Chondrocyte (in vitro differentiated cells): ENCODE measurements around the gene CFAP70. TPM values are rescaled to one million over a fixed set of nuclear protein-coding genes. Genes with fewer than 3 reads are reported as not detected.

Experiments
- DNase-seq: peaks from one replicate; pipeline ENCODE4 v3.0.0; 2021; ENCODE audit warnings: mixed read lengths, low spot score
- H3K27ac Mint-ChIP-seq: one replicate; pipeline ENCODE4 v1.8.0; 2021; ENCODE audit warnings: mild to moderate bottlenecking, moderate library complexity, mixed read lengths; ENCODE audit not compliant: unreplicated experiment
- H3K27me3 Mint-ChIP-seq: 2 replicates; pipeline ENCODE4 v1.8.0; 2021; ENCODE audit warnings: low read depth, mixed read lengths
- H3K36me3 Mint-ChIP-seq: 2 replicates; pipeline ENCODE4 v1.8.0; 2021; ENCODE audit warnings: low read depth, mixed read lengths
- H3K4me1 Mint-ChIP-seq: 2 replicates; pipeline ENCODE4 v1.8.0; 2021; ENCODE audit warnings: low read depth, mild to moderate bottlenecking, mixed read lengths
- H3K4me3 Mint-ChIP-seq: one replicate; pipeline ENCODE4 v1.8.0; 2021; ENCODE audit warnings: mild to moderate bottlenecking, moderate library complexity, mixed read lengths; ENCODE audit not compliant: unreplicated experiment
- H3K9me3 Mint-ChIP-seq: 2 replicates; pipeline ENCODE4 v1.8.0; 2021; ENCODE audit warnings: low read depth, mixed read lengths
- total RNA-seq: library from RNA; stranded (reverse); gene quantifications from 3 replicates; pipeline ENCODE4 v1.2.1, GENCODE V29; 2021
- TF ChIP-seq, protein P1 (sequence below): fragments of 200-600 bp; sonication (generic); IDR thresholded peaks from 2 replicates; pipeline ENCODE4 v1.5.0; 2021; ENCODE audit warnings: antibody characterized with exemption, mild to moderate bottlenecking, moderate library complexity

Gene CFAP70
- total RNA-seq, 1 donor from 2014 or later: 0.42 TPM

DNA sequence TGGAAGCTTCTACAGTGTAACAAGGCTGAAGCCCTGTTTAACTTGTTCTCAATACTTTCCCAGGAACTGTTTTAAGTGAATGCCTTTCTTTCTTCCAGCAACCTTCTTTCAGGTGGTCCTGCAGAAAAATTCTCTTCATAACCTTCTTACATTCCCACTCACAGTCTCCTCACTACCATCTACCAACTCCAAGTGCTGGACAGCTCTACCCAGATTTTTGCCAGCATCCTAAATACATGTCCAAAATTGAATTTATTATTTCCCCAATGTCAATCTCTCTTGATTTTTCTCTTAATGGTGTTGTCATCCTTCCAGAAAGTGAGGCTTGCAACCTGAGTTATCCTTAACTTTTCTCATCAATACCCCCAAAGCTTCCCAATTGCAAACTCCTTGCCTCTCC, 48.2 kb downstream of the CFAP70 start:
- peaks cover 11% of the 10 kb centered on the region for H3K36me3 Mint-ChIP-seq
- TF ChIP-seq, protein P1, sequence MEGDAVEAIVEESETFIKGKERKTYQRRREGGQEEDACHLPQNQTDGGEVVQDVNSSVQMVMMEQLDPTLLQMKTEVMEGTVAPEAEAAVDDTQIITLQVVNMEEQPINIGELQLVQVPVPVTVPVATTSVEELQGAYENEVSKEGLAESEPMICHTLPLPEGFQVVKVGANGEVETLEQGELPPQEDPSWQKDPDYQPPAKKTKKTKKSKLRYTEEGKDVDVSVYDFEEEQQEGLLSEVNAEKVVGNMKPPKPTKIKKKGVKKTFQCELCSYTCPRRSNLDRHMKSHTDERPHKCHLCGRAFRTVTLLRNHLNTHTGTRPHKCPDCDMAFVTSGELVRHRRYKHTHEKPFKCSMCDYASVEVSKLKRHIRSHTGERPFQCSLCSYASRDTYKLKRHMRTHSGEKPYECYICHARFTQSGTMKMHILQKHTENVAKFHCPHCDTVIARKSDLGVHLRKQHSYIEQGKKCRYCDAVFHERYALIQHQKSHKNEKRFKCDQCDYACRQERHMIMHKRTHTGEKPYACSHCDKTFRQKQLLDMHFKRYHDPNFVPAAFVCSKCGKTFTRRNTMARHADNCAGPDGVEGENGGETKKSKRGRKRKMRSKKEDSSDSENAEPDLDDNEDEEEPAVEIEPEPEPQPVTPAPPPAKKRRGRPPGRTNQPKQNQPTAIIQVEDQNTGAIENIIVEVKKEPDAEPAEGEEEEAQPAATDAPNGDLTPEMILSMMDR: no peak
- H3K4me3 Mint-ChIP-seq: no peak overlapping the region
- no peaks in the 10 kb centered on the region for H3K4me1 Mint-ChIP-seq
- no peak overlapping the region for H3K27ac Mint-ChIP-seq
- H3K9me3 Mint-ChIP-seq: peaks cover 22% of the 10 kb centered on the region
- no peak for DNase-seq
- peaks cover 12% of the 10 kb centered on the region for H3K27me3 Mint-ChIP-seq

- Mint-ChIP-seq H3K4me3 (no peak overlapping the region), H3K9me3 (peaks cover 23% of the 10 kb centered on the region), H3K4me1 (no peaks in the 10 kb centered on the region), H3K36me3 (peaks cover 11% of the 10 kb centered on the region), H3K27me3 (peaks cover 12% of the 10 kb centered on the region), H3K27ac (no peak overlapping the region)
- DNase-seq: no peak
- TF ChIP-seq, protein P1: no peak
Observed at GRCh38 chr10:73307203-73307800, 51.4 kb downstream of the CFAP70 start.

DNA sequence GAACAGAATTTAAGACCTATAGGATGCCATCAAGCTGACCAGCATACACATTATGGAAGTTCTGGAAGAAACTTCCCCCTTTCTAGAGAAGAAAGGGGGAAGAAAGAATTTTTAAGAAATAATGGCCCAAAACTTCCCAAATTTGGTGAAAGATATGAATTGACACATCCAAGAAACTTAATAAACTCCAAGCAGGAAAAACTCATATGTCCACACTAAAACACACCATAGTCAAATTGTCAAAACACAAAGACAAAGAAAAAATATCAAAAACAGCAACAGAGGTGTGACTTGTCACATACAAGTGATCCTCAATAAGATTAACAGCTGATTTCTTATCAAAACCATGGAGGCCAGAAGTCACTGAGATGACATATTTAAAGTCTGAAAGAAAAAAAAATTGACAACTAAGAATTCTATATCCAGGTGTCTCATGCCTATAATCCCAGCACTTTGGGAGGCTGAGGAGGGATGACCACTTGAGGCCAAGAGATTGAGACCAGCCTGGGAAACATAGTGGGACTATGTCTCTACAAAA, 52.4 kb downstream of the CFAP70 start:
- H3K4me3 Mint-ChIP-seq: no peak overlapping the region
- peaks cover 23% of the 10 kb centered on the region for H3K9me3 Mint-ChIP-seq
- DNase-seq: no peak
- H3K27me3 Mint-ChIP-seq: peaks cover 8% of the 10 kb centered on the region
- TF ChIP-seq, protein P1: no peak
- H3K27ac Mint-ChIP-seq: no peak overlapping the region
- H3K36me3 Mint-ChIP-seq: peaks cover 11% of the 10 kb centered on the region
- no peaks in the 10 kb centered on the region for H3K4me1 Mint-ChIP-seq

DNA sequence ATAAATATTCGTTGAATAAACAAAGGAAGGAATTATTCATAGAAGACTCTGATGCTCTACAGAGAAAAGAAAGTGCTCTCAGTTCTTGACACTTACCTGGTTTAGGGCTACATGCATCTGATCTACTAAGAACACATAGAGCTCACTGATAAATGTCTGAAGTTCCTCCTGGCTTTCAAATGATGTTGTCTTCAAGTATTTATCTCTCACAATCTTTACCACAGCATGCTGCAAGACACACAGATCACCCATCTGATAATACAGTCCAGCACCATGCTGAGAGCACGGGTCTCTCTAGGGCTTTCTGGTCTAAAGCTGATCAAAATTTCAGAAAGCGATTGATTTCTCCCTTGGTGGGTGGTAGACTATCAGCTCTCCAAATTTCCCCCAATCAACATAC, 61.7 kb downstream of the CFAP70 start:
- Mint-ChIP-seq H3K27me3 (peaks cover 32% of the 10 kb centered on the region), H3K27ac (no peak overlapping the region), H3K9me3 (no peaks in the 10 kb centered on the region), H3K4me3 (no peak overlapping the region), H3K4me1 (no peaks in the 10 kb centered on the region), H3K36me3 (peaks cover 1% of the 10 kb centered on the region)
- TF ChIP-seq, protein P1: no peak
- no peak for DNase-seq

DNA sequence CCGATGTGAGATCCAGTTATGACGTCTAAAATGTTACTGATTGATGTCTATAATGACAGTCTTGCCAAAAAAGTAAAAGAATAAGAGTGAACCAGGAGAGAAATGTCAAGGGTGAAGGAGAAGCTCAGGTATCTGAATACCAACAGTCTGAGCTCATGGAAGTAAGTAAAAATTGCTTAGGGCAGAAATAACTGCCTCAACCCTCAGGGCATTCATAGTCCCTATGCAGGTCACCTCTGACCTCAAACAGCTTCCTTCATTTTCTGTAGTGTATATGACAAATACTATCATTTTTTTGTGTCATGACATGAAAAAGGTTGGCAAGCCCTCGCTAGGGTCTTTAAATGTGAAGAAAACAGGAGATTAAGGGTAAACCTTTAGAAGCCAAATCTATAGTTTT, 65.2 kb downstream of the CFAP70 start:
- no peaks in the 10 kb centered on the region for H3K4me1 Mint-ChIP-seq
- TF ChIP-seq, protein P1: no peak

More for the DNA sequence above, 65.2 kb downstream of the CFAP70 start:
- H3K36me3 Mint-ChIP-seq: peaks cover 6% of the 10 kb centered on the region
- no peak overlapping the region for H3K27ac Mint-ChIP-seq
- no peak for DNase-seq
- H3K27me3 Mint-ChIP-seq: peaks cover 34% of the 10 kb centered on the region
- no peak overlapping the region for H3K4me3 Mint-ChIP-seq
- H3K9me3 Mint-ChIP-seq: peaks cover 6% of the 10 kb centered on the region
